HepG2 (cell line): ENCODE measurements around the gene ENTPD6. TPM values are rescaled to one million over a fixed set of nuclear protein-coding genes. Genes with fewer than 3 reads are reported as not detected.
A peak's percentile ranks its signal among the peaks of the same experiment; 100 is the strongest.

Source experiments
- ARNT2 ChIP-seq: sonication (generic); formaldehyde crosslinking; IDR thresholded peaks from 2 replicates; pipeline ENCODE4 v1.8.0; 2022; ENCODE audit warnings: mild to moderate bottlenecking, low read depth, missing genetic modification reagents, moderate library complexity
- CCDC6 ChIP-seq: sonication (generic); formaldehyde crosslinking; IDR thresholded peaks from 2 replicates; pipeline ENCODE4 v1.8.1; 2022; ENCODE audit warnings: mild to moderate bottlenecking, missing genetic modification reagents, moderate library complexity
- CEBPG ChIP-seq: IDR thresholded peaks from 2 replicates; pipeline ENCODE4 v1.6.1; 2016
- CENPX ChIP-seq: sonication (generic); formaldehyde crosslinking; IDR thresholded peaks from 2 replicates; pipeline ENCODE4 v1.9.0; 2021; ENCODE audit warnings: mild to moderate bottlenecking, missing genetic modification reagents, moderate library complexity
- FOXK1 ChIP-seq: sonication (generic); formaldehyde crosslinking; IDR thresholded peaks from 2 replicates; pipeline ENCODE4 v1.4.0; 2020; ENCODE audit warnings: low read depth, missing genetic modification reagents, borderline replicate concordance
- GLI4 ChIP-seq: sonication (generic); formaldehyde crosslinking; IDR thresholded peaks from 2 replicates; pipeline ENCODE4 v1.5.1; 2020; ENCODE audit warnings: missing genetic modification reagents, mild to moderate bottlenecking, moderate library complexity, borderline replicate concordance
- GMEB2 ChIP-seq: IDR thresholded peaks from 2 replicates; pipeline ENCODE4 v1.6.1; 2016; ENCODE audit warnings: missing biosample characterization, missing genetic modification reagents, low read depth
- IRX3 ChIP-seq: sonication (generic); formaldehyde crosslinking; IDR thresholded peaks from 2 replicates; pipeline ENCODE4 v1.8.1; 2023; ENCODE audit warnings: mild to moderate bottlenecking, low read depth, missing genetic modification reagents, borderline replicate concordance
- SP140L ChIP-seq: sonication (generic); formaldehyde crosslinking; IDR thresholded peaks from 2 replicates; pipeline ENCODE4 v1.4.0; 2020; ENCODE audit warnings: missing genetic modification reagents, borderline replicate concordance
- U2AF1 ChIP-seq: fragments of 200-400 bp; formaldehyde crosslinking; optimal IDR thresholded peaks from 2 replicates; pipeline ENCODE3; 2017; ENCODE audit warnings: mild to moderate bottlenecking, low read depth, low read length
- ZBTB38 ChIP-seq: sonication (generic); formaldehyde crosslinking; IDR thresholded peaks from 2 replicates; pipeline ENCODE4 v1.5.1; 2020; ENCODE audit warnings: mild to moderate bottlenecking, missing genetic modification reagents
- ZFP1 ChIP-seq: IDR thresholded peaks from 2 replicates; pipeline ENCODE4 v1.6.1; 2016
- ZKSCAN8 ChIP-seq: IDR thresholded peaks from 2 replicates; pipeline ENCODE4 v1.6.1; 2016; ENCODE audit warnings: borderline replicate concordance, missing genetic modification reagents, missing compliant biosample characterization
- ZNF124 ChIP-seq: sonication (generic); formaldehyde crosslinking; IDR thresholded peaks from 2 replicates; pipeline ENCODE4 v1.4.0; 2020; ENCODE audit warnings: missing genetic modification reagents
- ZNF260 ChIP-seq: sonication (generic); formaldehyde crosslinking; IDR thresholded peaks from 2 replicates; pipeline ENCODE4 v1.4.0; 2020; ENCODE audit warnings: missing genetic modification reagents, low read depth, mild to moderate bottlenecking, borderline replicate concordance
- ZNF274 ChIP-seq: sonication (generic); formaldehyde crosslinking; IDR thresholded peaks from 2 replicates; pipeline ENCODE4 v1.5.1; 2020; ENCODE audit warnings: mild to moderate bottlenecking, missing genetic modification reagents
- ZNF33B ChIP-seq: sonication (generic); formaldehyde crosslinking; IDR thresholded peaks from 2 replicates; pipeline ENCODE4 v1.5.1; 2020; ENCODE audit warnings: mild to moderate bottlenecking, missing genetic modification reagents
- ZNF383 ChIP-seq: sonication (generic); formaldehyde crosslinking; IDR thresholded peaks from 2 replicates; pipeline ENCODE4 v1.4.0; 2020; ENCODE audit warnings: missing genetic modification reagents, mild to moderate bottlenecking, borderline replicate concordance
- ZNF510 ChIP-seq: sonication (generic); formaldehyde crosslinking; IDR thresholded peaks from 2 replicates; pipeline ENCODE4 v1.4.0; 2020; ENCODE audit warnings: low read depth, mild to moderate bottlenecking, missing genetic modification reagents
- ZNF530 ChIP-seq: sonication (generic); formaldehyde crosslinking; IDR thresholded peaks from 2 replicates; pipeline ENCODE4 v1.5.0; 2020; ENCODE audit warnings: low read depth, mild to moderate bottlenecking, missing genetic modification reagents
- ZNF761 ChIP-seq: sonication (generic); formaldehyde crosslinking; conservative IDR thresholded peaks from 2 replicates; pipeline ENCODE4 v1.4.0; 2020; ENCODE audit warnings: mild to moderate bottlenecking, missing genetic modification reagents
- ZSCAN12 ChIP-seq: sonication (generic); formaldehyde crosslinking; IDR thresholded peaks from 2 replicates; pipeline ENCODE4 v1.9.0; 2021; ENCODE audit warnings: mild to moderate bottlenecking, missing genetic modification reagents
- polyA plus RNA-seq, 8 experiments: library from polyadenylated mRNA; depleted of rRNA in 3 of 8; stranded (reverse) in 7 of 8; unstranded in 1 of 8; fragments of >200 nt; fragmentation: Illumina TruSeq in 4 of 8; extraction: Trizol in 4 of 8; gene quantifications; 2 replicates each; pipeline versions ENCODE4 v1.2.1 to v1.2.3, GENCODE V29; 2011 to 2016; ENCODE audit warnings: low read depth in 4 of 8, missing spikeins in 1 of 8, mixed read lengths in 1 of 8; ENCODE audit not compliant: insufficient read depth in 1 of 8
- total RNA-seq, 5 experiments: library from RNA; depleted of rRNA; stranded (reverse); fragments of >200 nt; fragmentation: Illumina TruSeq; extraction: Trizol; gene quantifications; 2 replicates each; pipeline ENCODE4 v1.2.3, GENCODE V29; 2016; ENCODE audit warnings: low read depth in 1 of 5
- TF ChIP-seq, protein P1 (sequence below): sonication (generic); formaldehyde crosslinking; IDR thresholded peaks from 2 replicates; pipeline ENCODE4 v1.5.1; 2020; ENCODE audit warnings: mild to moderate bottlenecking, moderate library complexity, missing genetic modification reagents
- TF ChIP-seq, protein P2 (sequence below): sonication (generic); formaldehyde crosslinking; IDR thresholded peaks from 2 replicates; pipeline ENCODE4 v1.8.1; 2022; ENCODE audit warnings: mild to moderate bottlenecking, missing genetic modification reagents
- TF ChIP-seq, protein P3 (sequence below): IDR thresholded peaks from 2 replicates; pipeline ENCODE4 v1.6.1; 2016; ENCODE audit warnings: control low read depth

ENTPD6 gene
- total and polyA plus RNA-seq, 2 of the 13 experiments (the other 11 are each of a cell fraction or from before 2014, with no cell fraction given): 164 to 172 TPM

- TF ChIP-seq GMEB2 (no peak), ZNF124 (CRISPR knock-in tag) (no peak), ZNF761 (CRISPR knock-in tag) (no peak), CENPX (CRISPR knock-in tag) (no peak), ZNF383 (CRISPR knock-in tag) (no peak), ZSCAN12 (CRISPR knock-in tag) (no peak), CEBPG (CRISPR knock-in tag) (0 out of 2 replicates have a peak, but pooled peaks have one; percentile 11), ZNF260 (CRISPR knock-in tag) (no peak), GLI4 (no peak), ARNT2 (CRISPR knock-in tag) (no peak), CCDC6 (CRISPR knock-in tag) (no peak), ZBTB38 (no peak), ZFP1 (CRISPR knock-in tag) (no peak), IRX3 (no peak), SP140L (CRISPR knock-in tag) (0 out of 2 replicates have a peak, but pooled peaks have one; percentile 73), U2AF1 (no peak), ZNF530 (CRISPR knock-in tag) (no peak), ZNF510 (CRISPR knock-in tag) (0 out of 2 replicates have a peak, but pooled peaks have one; percentile 65), ZNF33B (no peak), ZNF274 (CRISPR knock-in tag) (no peak), ZKSCAN8 (CRISPR knock-in tag) (peak; percentile 61; the same call in 1 of the 2 replicates), FOXK1 (CRISPR knock-in tag) (peak; percentile 81)
- TF ChIP-seq, protein P1, sequence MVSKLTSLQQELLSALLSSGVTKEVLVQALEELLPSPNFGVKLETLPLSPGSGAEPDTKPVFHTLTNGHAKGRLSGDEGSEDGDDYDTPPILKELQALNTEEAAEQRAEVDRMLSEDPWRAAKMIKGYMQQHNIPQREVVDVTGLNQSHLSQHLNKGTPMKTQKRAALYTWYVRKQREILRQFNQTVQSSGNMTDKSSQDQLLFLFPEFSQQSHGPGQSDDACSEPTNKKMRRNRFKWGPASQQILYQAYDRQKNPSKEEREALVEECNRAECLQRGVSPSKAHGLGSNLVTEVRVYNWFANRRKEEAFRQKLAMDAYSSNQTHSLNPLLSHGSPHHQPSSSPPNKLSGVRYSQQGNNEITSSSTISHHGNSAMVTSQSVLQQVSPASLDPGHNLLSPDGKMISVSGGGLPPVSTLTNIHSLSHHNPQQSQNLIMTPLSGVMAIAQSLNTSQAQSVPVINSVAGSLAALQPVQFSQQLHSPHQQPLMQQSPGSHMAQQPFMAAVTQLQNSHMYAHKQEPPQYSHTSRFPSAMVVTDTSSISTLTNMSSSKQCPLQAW (CRISPR knock-in tag): 0 out of 2 replicates have a peak, but pooled peaks have one; percentile 10
- TF ChIP-seq, protein P2, sequence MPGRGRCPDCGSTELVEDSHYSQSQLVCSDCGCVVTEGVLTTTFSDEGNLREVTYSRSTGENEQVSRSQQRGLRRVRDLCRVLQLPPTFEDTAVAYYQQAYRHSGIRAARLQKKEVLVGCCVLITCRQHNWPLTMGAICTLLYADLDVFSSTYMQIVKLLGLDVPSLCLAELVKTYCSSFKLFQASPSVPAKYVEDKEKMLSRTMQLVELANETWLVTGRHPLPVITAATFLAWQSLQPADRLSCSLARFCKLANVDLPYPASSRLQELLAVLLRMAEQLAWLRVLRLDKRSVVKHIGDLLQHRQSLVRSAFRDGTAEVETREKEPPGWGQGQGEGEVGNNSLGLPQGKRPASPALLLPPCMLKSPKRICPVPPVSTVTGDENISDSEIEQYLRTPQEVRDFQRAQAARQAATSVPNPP: no peak
- TF ChIP-seq, protein P3, sequence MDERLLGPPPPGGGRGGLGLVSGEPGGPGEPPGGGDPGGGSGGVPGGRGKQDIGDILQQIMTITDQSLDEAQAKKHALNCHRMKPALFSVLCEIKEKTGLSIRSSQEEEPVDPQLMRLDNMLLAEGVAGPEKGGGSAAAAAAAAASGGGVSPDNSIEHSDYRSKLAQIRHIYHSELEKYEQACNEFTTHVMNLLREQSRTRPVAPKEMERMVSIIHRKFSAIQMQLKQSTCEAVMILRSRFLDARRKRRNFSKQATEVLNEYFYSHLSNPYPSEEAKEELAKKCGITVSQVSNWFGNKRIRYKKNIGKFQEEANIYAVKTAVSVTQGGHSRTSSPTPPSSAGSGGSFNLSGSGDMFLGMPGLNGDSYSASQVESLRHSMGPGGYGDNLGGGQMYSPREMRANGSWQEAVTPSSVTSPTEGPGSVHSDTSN: no peak
Observed at GRCh38 chr20:25178563-25179438, 16.7 kb upstream of the ENTPD6 start (continued).
